Spleen (tissue), 7 donors: Measurements from ENCODE around the gene STX16.

Experiments used
- POLR2A ChIP-seq, 3 donors: fragments of 450-650 bp; IDR thresholded peaks; one replicate each; pipeline ENCODE4 v1.5.1; 2017; ENCODE audit warnings: antibody characterized with exemption in 3 of 3, mild to moderate bottlenecking in 1 of 3
- POLR2AphosphoS5 ChIP-seq, 3 donors: sonication (generic); formaldehyde crosslinking; IDR thresholded peaks; one replicate each; pipeline ENCODE4 v1.5.1; 2017; ENCODE audit warnings: antibody characterized with exemption in 3 of 3
- TF ChIP-seq, protein P1 (sequence below), 11 experiments: fragments of 200-600 bp in 7 of 11; fragments of 450-650 bp in 4 of 11; sonication (generic) in 4 of 11; IDR thresholded peaks in 8 of 11; conservative IDR thresholded peaks in 3 of 11; 1 replicate in 7 of 11; 2 replicates in 4 of 11; pipeline versions ENCODE4 v1.4.0 to v1.8.0; 2016 to 2021; ENCODE audit warnings: antibody characterized with exemption in 11 of 11, inconsistent platforms in 4 of 11, mild to moderate bottlenecking in 1 of 11
- donor health status: DM: no; HTN: no; CAD: no; lungs with moderate emphysema.
- donor health status: DM: no; HTN: no; CAD: no.
- donor health status: DM: no; HTN: no; CAD: no.

GRCh38 chr20:58697867-58698703, 47.0 kb downstream of the STX16 start:
- no peak for TF ChIP-seq POLR2AphosphoS5 (IDR thresholded peaks at IDR 0.05)
- TF ChIP-seq, protein P1, sequence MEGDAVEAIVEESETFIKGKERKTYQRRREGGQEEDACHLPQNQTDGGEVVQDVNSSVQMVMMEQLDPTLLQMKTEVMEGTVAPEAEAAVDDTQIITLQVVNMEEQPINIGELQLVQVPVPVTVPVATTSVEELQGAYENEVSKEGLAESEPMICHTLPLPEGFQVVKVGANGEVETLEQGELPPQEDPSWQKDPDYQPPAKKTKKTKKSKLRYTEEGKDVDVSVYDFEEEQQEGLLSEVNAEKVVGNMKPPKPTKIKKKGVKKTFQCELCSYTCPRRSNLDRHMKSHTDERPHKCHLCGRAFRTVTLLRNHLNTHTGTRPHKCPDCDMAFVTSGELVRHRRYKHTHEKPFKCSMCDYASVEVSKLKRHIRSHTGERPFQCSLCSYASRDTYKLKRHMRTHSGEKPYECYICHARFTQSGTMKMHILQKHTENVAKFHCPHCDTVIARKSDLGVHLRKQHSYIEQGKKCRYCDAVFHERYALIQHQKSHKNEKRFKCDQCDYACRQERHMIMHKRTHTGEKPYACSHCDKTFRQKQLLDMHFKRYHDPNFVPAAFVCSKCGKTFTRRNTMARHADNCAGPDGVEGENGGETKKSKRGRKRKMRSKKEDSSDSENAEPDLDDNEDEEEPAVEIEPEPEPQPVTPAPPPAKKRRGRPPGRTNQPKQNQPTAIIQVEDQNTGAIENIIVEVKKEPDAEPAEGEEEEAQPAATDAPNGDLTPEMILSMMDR (IDR thresholded peaks at IDR 0.05 in 8 of 11, conservative IDR thresholded peaks at IDR 0.05 in 3 of 11): no peak
- no peak for TF ChIP-seq POLR2A (IDR thresholded peaks at IDR 0.05)
